ENCODE results near the gene TMEM35A.
A peak's percentile ranks its signal among the peaks of the same experiment; 100 is the strongest.
"Not testable (repeated sequence)": the region's sequence is repeated elsewhere in the genome, so short reads cannot be mapped to it uniquely, and the experiment has no call there.

The TMEM35A gene

GRCh38 chrX:101078716-101079598 is at the start of gene TMEM35A:
Gene TMEM35A (plus strand): TSS chrX:101078879. CDS start chrX:101079003, 124 bp downstream.
- no peak for DNase-seq (ENCODE audit: low read depth)

GRCh38 chrX:101029665-101030064 is 49.0 kb upstream of the TMEM35A start:
- no peak for DNase-seq (ENCODE audit: low read depth)

DNA sequence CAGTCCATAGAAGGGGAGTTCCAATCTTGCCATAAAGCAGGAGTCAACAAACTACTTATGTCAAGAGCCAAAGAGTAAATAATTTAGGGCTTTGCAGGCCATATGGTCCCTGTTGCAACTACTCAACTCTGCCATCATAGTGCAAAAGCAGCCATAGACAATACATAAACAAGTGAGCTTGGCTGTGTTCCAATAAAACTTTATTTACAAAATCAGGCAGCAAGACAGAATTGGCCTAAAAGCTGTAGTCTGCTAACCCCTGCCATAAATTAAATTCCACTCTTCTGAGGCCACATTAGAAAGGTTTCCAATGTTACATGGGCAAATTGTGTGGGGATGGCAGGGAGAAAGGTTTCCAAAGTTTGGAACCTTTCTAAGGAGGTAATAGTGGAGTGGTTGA is 41.4 kb upstream of the TMEM35A start:
- DNase-seq (ENCODE audit: low read depth), result no peak

- no peak for DNase-seq (ENCODE audit: low read depth)
These were observed 38.5 kb upstream of the TMEM35A start for GRCh38 chrX:101040197-101040596.

DNA sequence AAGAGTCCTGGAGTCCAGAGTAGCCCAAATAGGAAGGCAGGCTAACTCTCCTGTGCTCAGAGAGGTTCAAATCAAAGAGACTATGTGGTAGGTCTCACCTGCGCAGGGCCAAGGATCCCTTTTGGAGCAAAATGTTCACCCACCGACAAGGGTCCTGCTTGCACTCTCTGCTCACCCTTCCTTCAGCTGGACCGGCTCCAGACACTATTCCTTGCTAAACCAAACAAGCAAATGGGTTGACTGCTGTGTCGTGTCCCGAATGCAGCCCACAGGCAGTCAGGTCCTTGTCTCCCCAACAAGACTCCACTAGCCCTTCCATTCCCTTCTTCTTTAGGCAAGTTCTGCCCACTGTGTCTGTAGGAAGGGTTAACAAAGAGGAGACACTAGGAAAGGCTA is 27.5 kb upstream of the TMEM35A start:
- DNase-seq (ENCODE audit: low read depth), result no peak

- DNase-seq (ENCODE audit: low read depth), result peak; percentile 60
These were observed 27.0 kb upstream of the TMEM35A start, which contains the start of gene TRMT2B for GRCh38 chrX:101051549-101052302. Gene TRMT2B (minus strand): TSS chrX:101052111. CDS start chrX:101042289, 9,822 bp downstream.

DNA sequence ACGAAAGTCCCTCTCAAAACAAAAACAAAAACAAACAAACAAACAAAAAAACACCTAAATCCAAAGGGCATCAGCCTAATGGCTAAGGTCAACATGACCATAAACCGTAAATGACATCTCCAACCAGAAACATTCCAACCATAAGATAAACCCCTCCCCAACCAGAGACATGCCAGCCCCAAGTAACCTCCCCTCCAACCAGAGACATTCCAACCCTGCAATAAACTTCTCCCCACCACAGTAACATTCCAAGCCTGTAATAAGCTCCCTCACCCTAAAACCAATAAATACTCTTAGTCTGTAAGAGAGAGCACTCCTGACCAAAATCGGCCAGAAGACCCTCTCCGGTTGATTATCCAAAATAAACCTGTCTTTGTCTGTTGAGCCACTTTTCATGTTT is 22.1 kb upstream of the TMEM35A start:
- not testable (repeated sequence) for DNase-seq (ENCODE audit: low read depth)

- no peak for DNase-seq (ENCODE audit: low read depth)
These were observed 21.5 kb upstream of the TMEM35A start for GRCh38 chrX:101057093-101057714.

- DNase-seq (ENCODE audit: low read depth), result no peak
These were observed 16.5 kb upstream of the TMEM35A start for GRCh38 chrX:101062176-101062575.

DNA sequence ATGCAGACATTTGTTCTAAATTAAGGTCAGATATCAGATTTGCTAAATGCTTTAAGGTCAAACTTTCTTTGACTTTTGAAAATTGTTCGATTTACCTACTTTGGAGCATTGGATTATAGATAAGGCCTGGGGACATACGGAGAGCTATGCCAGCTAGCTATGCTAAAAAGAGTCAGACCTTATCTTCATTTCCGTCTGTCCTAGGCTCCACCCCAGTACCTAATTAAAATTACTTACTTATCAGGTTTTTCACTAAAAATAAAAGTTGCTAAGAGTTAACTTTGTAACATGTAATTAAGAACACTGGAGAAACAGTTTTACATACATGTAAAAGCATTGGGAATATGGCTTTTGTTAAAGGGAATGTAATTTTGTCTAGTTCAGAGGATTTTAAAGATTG is 7.1 kb upstream of the TMEM35A start:
- DNase-seq (ENCODE audit: low read depth), result no peak

DNA sequence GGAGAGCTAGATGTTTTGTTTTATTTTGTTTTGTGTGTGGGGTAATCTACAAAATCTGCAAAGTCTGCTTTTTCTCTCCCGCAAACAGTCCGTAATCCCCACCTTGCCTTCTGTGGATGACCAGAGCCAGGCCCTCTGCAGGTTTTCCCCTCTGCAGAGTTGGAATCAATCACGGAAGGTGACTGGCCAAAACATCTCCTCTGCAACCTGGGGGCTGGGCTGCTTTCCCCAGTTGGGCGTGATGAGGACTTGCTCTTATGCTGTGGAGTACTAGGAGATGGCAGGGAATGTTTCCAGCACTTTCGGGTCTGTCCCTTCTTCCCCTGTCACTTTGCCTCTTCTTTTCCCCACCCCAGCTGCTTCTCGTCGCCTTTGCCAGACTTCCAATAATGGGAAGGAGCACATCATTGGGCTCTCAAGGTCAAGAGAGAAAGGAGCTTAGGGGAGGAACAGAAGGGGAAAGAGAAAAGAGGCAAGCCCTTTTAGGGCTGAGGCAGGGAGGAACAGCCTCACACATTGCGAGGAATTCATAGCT is 1.1 kb downstream of the TMEM35A start:
- DNase-seq (ENCODE audit: low read depth), result no peak

DNA sequence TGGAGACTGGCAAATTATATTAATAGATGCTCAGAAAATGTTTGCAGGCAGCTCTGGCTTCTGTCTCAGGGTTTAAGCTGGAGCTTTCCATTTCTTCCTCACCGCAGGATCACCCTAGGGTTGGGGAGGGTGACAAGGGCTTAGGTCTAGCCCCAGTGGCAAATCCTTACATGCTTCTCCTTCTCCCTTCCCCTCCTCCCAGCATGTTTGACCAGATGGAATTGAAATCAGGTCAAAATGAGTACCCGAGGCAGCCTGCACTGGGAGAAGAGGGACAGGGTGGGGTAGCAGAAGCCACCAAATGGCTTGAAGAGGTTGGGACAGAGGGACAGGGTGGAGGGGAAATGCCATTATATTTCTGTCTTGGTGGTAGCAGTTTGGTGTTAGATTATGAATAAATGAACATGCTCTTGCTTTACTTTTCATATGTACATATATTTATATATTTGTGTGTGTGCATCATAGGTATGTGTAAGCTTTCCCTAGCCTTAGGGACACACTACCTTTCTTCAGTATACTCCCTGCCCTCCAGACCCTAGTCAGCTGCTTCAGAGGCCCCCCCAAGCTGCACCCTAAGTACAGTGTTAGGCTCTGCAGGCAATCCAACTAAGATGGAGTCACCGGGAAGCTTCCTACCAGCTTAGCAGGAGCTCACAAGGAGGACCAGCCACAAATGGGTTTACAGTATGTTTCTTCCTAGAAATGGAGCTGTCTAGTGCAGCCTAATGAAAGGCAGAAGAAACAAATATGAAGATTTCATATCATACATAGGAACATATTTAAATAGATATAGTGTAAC is 1.8 kb downstream of the TMEM35A start:
- DNase-seq (ENCODE audit: low read depth), result no peak

GRCh38 chrX:101081231-101081630 is 2.6 kb downstream of the TMEM35A start:
- DNase-seq (ENCODE audit: low read depth), result no peak

- no peak for DNase-seq (ENCODE audit: low read depth)
These were observed 13.1 kb downstream of the TMEM35A start for GRCh38 chrX:101091817-101092216.

DNA sequence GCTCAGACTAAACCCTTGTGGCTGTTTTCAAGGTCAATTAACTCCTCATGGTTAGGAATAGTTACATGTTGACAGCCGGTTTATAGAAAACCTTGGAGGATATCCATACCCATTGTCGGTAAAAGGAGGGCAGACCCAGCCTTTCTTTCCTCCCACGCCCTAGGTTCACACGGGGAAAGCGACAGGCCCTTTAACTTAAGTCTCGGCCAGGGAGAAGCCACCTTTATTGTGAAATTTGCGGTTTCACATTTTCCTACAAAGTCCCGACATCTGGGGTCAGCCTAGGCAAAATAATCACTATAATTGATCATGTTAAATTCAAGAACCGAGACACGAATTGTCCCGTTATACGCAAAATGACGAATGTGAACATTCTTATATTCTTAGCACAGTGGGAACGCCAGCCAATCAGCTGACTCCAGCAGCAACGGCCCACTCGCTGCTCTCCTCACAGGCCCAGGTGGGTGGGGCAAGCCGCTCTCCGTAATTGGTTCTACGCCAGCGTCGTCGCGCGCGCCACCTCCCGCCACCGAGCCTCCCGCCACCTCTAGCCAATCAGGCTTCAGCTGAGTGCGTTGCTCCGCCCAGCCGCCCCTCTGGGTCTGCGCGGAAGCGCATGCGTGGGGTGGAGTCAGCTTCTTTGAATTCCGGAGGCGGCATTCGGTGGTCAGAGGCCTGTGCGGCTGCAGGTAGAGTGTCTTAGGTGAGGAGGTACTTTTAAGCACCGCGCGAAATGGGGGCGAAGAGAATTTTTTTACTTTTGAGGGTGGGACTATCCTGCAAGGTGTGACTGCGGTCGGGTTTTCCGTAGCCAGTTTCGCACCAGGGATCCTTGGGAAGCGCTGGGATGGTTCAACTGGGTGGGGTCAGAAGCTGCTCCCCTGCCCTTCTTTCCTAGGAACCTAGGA is 19.1 kb downstream of the TMEM35A start, which contains the start of gene CENPI:
CENPI (plus strand) TSS at position 659 of the 908 bp plus-strand sequence. CDS start 2,867 bp downstream, outside the sequence.
- DNase-seq (ENCODE audit: low read depth), result peak; percentile 87

DNA sequence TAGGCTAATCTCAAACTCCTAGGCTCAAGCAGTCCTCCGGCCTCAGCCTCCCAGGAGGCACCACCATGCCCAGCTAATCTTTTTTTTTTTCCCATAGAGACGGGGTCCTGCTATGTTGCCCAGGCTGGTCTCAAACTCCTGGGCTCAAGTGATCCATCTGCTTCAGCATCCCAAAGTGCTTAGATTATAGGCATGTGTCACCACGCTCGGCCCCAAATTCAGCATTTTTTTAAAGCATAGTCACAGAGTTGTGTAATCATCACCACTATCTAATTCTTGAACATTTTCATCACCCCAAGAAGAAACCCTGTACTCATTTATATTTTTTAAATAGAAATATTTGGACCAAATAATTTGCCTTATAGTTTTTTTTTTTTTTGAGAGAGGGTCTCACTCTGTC is 29.6 kb downstream of the TMEM35A start:
- DNase-seq (ENCODE audit: low read depth), result no peak

GRCh38 chrX:101117701-101118100 is 39.0 kb downstream of the TMEM35A start:
- DNase-seq (ENCODE audit: low read depth), result no peak

DNA sequence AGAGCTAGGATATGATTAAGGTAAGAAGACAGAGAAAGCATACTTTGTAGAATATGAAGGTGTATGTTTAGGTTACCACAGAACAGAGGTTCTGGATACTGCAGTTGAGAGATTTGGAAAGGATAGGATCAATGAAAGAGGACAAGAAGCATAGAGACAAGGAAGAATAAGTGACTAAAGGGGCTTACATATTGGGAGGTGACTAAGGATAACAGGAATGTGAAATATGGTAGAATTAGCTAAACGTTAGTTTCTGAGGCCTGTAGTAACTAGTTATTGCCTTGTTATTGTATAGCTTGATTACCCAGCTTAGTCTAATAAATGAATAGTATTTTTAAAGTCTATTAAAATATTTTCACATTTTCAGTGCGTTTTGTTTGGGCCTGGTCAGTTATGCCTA is 57.6 kb downstream of the TMEM35A start:
- no peak for DNase-seq (ENCODE audit: low read depth)
